Measurements from ENCODE around the gene CCDC33.

GRCh38 chr15:74313889-74314288 lies 77.8 kb downstream of the CCDC33 start:
- TF ChIP-seq, protein P1, sequence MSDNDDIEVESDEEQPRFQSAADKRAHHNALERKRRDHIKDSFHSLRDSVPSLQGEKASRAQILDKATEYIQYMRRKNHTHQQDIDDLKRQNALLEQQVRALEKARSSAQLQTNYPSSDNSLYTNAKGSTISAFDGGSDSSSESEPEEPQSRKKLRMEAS (IDR thresholded peaks at IDR 0.05), result no peak
- TF ChIP-seq EP300 (IDR thresholded peaks at IDR 0.05; ENCODE audit: borderline replicate concordance) (no peak), CEBPB (IDR thresholded peaks at IDR 0.05) (no peak), TAF1 (IDR thresholded peaks at IDR 0.05; ENCODE audit: low read depth) (no peak), YY1 (IDR thresholded peaks at IDR 0.05; ENCODE audit: low read depth) (no peak), EGR1 (IDR thresholded peaks at IDR 0.05) (no peak), TEAD4 (IDR thresholded peaks at IDR 0.05) (no peak), ZBTB7A (IDR thresholded peaks at IDR 0.05; ENCODE audit: low read depth) (no peak), NFIC (IDR thresholded peaks at IDR 0.05) (no peak), FOXM1 (IDR thresholded peaks at IDR 0.05; ENCODE audit: borderline replicate concordance, low read depth) (no peak)
- TF ChIP-seq, protein P2, sequence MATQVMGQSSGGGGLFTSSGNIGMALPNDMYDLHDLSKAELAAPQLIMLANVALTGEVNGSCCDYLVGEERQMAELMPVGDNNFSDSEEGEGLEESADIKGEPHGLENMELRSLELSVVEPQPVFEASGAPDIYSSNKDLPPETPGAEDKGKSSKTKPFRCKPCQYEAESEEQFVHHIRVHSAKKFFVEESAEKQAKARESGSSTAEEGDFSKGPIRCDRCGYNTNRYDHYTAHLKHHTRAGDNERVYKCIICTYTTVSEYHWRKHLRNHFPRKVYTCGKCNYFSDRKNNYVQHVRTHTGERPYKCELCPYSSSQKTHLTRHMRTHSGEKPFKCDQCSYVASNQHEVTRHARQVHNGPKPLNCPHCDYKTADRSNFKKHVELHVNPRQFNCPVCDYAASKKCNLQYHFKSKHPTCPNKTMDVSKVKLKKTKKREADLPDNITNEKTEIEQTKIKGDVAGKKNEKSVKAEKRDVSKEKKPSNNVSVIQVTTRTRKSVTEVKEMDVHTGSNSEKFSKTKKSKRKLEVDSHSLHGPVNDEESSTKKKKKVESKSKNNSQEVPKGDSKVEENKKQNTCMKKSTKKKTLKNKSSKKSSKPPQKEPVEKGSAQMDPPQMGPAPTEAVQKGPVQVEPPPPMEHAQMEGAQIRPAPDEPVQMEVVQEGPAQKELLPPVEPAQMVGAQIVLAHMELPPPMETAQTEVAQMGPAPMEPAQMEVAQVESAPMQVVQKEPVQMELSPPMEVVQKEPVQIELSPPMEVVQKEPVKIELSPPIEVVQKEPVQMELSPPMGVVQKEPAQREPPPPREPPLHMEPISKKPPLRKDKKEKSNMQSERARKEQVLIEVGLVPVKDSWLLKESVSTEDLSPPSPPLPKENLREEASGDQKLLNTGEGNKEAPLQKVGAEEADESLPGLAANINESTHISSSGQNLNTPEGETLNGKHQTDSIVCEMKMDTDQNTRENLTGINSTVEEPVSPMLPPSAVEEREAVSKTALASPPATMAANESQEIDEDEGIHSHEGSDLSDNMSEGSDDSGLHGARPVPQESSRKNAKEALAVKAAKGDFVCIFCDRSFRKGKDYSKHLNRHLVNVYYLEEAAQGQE (IDR thresholded peaks at IDR 0.05; ENCODE audit: low read depth), result no peak
